Activated naive CD8-positive, alpha-beta T cell (primary cell): ENCODE results near the gene SERP2.

Experiments
- H3K27ac Mint-ChIP-seq: one replicate; pipeline ENCODE4 v1.8.0; 2021; ENCODE audit warnings: mixed read lengths
- H3K27me3 Mint-ChIP-seq: one replicate; pipeline ENCODE4 v1.8.0; 2021; ENCODE audit warnings: mixed read lengths
- H3K36me3 Mint-ChIP-seq: one replicate; pipeline ENCODE4 v1.8.0; 2021; ENCODE audit warnings: mixed read lengths
- H3K4me1 Mint-ChIP-seq: one replicate; pipeline ENCODE4 v1.8.0; 2021; ENCODE audit warnings: low read depth, mixed read lengths
- H3K4me3 Mint-ChIP-seq: one replicate; pipeline ENCODE4 v1.8.0; 2021; ENCODE audit warnings: mild to moderate bottlenecking, mixed read lengths
- H3K9me3 Mint-ChIP-seq: one replicate; pipeline ENCODE4 v1.8.0; 2021; ENCODE audit warnings: low read depth, mixed read lengths

The SERP2 gene

DNA sequence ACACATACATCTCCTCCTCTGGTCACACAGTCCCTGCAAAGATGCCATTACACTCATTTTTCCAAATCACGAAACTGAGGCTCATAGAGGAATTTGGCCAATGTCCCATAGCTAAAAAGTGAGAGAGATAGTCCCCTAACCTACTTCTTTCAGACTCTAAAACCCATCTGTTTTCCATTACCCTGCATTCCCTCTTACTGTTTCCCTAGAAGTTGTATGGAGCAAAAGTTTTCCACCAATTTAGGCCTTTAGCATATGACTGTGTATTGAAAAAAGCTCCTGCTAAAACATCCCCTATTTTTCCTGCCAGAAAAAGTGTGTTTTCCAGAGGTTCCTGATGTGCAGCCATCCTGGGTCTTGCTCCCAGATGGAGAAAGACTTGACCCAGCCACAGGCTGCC lies 16.3 kb downstream of the SERP2 start:
- Mint-ChIP-seq H3K4me3 (no peak overlapping the region), H3K36me3 (no peaks in the 10 kb centered on the region), H3K27ac (no peak overlapping the region), H3K9me3 (no peaks in the 10 kb centered on the region), H3K4me1 (peaks cover 2% of the 10 kb centered on the region), H3K27me3 (no peaks in the 10 kb centered on the region)

DNA sequence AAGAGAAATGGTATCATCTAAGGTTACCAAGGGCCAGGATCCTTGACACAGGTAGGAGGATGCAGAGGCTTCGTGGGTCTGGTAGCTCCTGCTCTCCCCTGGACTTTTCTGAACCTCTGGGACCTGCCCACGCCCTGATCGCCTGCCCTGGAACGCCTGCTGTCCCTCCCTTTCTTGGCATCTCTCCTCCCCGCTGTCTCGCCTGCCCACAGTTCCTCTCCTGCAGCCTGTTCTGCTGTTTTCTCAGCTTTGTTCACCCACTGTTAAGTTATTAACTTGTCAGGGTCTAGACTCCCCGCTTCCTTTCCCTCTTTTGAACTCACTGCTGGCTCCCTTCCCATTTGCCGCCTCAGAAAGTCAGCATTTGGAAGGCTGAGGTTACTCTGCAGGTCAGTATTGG lies 19.8 kb downstream of the SERP2 start:
- H3K27me3 Mint-ChIP-seq: no peaks in the 10 kb centered on the region
- H3K36me3 Mint-ChIP-seq: no peaks in the 10 kb centered on the region
- H3K4me1 Mint-ChIP-seq: peaks cover 2% of the 10 kb centered on the region
- H3K4me3 Mint-ChIP-seq: no peak overlapping the region
- no peaks in the 10 kb centered on the region for H3K9me3 Mint-ChIP-seq
- H3K27ac Mint-ChIP-seq: no peak overlapping the region

DNA sequence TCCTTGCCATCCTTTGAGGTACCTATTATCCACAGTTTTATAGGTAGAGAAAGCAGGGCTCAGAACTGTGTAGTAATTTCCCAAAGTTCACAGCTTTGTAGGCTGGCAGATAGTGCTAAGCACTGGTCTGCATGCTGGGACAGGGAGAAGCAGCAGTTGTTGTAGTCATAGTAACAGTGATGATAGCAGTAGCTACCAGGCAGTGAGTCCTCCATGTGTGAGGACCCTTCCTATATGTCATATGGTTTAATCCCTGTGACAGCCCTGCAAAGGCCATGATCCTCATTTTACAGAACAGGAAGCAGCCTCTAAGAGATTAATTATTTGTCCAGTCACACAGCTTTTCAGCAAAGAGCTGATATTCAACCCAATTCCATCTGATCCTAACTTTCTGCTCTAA lies 21.0 kb downstream of the SERP2 start:
- no peaks in the 10 kb centered on the region for H3K36me3 Mint-ChIP-seq
- no peak overlapping the region for H3K4me3 Mint-ChIP-seq

DNA sequence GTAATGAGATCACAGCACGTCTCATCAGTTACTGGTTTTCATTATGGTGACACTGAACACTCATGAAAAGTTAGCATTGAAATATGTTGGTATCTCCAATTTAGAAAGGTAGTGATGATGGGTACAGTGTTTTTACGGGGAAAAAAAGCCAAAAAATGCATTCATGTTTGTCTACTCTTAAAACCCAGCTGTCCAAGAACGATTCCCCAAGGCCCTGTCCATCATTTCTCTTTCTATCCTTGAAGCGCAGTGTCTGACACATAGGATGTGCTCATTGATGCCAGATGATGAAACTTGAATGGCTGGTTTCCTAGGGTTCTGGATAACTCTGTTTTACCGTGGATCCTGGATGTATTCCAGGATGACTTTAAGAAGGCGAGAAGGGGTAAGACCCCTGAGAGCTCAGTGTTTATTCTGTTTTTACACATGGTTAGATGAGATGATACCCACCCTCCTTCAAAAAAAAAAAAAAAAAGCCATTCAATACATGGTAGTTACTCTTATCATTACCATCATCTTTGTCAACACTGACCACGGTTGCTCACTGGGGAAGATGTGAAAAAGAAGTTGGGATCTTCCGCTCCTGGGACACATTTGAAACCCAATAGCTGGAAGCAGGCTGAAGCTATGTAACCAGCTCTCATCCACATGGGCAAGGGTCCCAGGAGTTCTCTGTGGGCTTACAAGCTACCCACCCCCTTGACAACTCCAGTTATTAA lies 22.5 kb downstream of the SERP2 start:
- no peak overlapping the region for H3K27ac Mint-ChIP-seq
- H3K27me3 Mint-ChIP-seq: peaks cover 3% of the 10 kb centered on the region
- no peak overlapping the region for H3K4me3 Mint-ChIP-seq
- H3K36me3 Mint-ChIP-seq: no peaks in the 10 kb centered on the region
- no peaks in the 10 kb centered on the region for H3K9me3 Mint-ChIP-seq
- H3K4me1 Mint-ChIP-seq: peaks cover 2% of the 10 kb centered on the region

More for the DNA sequence above, 21.0 kb downstream of the SERP2 start:
- H3K27me3 Mint-ChIP-seq: peaks cover 3% of the 10 kb centered on the region
- H3K9me3 Mint-ChIP-seq: no peaks in the 10 kb centered on the region
- H3K4me1 Mint-ChIP-seq: peaks cover 2% of the 10 kb centered on the region
- no peak overlapping the region for H3K27ac Mint-ChIP-seq

DNA sequence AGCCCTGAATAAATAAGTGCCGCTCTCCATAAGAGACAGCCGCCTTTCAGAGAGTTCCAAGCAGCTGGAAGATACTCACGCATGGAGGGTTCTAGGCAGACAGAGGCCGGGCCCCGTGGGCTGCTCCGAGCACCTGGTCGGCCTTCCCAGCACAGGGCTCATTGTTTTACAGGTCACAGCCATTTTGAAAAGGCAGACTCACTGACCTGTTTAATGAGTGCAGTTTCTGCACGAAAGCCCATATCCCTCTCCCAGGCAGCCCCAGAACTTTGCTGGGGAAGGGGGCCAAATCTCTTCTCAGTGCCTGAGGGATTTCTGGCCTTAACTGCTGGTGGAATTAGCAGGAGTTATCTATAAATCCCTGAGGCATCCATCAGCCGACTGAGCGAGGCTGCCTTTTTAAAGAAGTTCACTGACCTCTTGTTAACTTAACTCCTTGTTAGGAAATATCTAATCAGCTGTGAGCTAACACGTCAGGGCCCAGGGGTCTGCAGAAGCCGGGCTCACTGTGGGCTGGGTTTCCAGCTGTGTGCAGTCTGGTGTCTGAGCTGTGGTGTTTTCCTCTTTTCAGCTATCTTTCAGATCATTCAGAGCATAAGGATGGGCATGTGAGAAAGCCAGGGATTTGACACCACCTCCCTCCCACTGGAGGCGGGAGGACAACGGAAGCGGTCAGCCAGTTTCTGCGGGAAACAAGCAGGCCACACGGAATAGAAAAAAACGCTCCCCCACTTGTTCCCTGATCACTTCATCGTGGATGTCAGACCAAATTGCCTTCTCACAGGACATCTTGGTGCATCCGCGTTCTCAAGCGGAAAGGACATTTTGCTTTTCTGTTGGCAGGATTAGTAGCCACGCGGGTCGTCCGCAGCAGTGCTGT lies 23.3 kb downstream of the SERP2 start:
- H3K4me3 Mint-ChIP-seq: no peak overlapping the region
- H3K27ac Mint-ChIP-seq: no peak overlapping the region
- no peaks in the 10 kb centered on the region for H3K36me3 Mint-ChIP-seq
- H3K9me3 Mint-ChIP-seq: no peaks in the 10 kb centered on the region
- H3K4me1 Mint-ChIP-seq: peaks cover 2% of the 10 kb centered on the region
- H3K27me3 Mint-ChIP-seq: peaks cover 3% of the 10 kb centered on the region

DNA sequence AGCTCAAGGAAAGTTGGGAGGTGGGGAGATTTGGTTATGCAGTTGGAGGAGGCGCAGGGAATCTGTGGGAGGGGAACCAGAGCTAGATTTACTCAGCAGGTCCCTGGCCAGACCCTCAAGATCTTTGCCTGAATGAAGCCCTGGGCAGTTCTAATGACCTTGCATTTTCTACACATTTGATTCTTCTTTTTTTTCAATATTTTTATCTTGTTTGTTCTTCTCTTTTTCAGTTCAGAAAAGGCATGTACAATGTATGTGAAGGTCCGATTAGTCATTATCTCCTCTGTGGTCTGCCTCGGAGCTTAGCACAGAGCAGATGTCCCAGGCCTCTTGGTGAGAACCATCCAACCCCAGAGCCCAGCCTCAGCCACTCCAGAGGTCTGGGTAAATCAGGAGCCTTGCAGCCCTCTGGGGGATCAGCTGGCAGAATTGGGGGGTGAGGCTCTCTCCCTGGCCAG lies 24.2 kb downstream of the SERP2 start:
- Mint-ChIP-seq H3K4me1 (peaks cover 2% of the 10 kb centered on the region), H3K4me3 (no peak overlapping the region), H3K9me3 (no peaks in the 10 kb centered on the region), H3K27me3 (peaks cover 3% of the 10 kb centered on the region), H3K27ac (no peak overlapping the region), H3K36me3 (no peaks in the 10 kb centered on the region)

DNA sequence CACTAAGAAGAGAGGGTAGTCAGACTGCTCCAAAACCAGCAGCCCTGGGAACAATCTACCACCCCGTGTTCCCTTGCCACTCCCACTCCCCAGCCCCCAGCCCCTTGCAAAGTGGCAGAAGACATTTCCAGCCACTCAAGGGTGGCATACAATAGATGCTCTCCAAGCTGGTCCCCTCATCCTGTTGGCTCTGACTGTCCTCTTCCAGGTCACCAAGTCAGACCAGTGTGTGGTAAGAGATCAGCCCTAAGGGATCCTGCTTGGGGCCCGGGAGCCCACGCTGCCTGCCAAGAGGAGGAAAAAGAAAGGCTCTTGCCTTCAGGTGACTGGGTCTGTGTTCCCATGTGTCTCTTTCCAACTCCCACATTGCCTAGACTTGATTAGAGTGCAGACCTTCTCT lies 25.0 kb downstream of the SERP2 start:
- Mint-ChIP-seq H3K27me3 (peaks cover 4% of the 10 kb centered on the region), H3K4me1 (no peaks in the 10 kb centered on the region), H3K4me3 (no peak overlapping the region), H3K36me3 (no peaks in the 10 kb centered on the region), H3K27ac (no peak overlapping the region), H3K9me3 (no peaks in the 10 kb centered on the region)

DNA sequence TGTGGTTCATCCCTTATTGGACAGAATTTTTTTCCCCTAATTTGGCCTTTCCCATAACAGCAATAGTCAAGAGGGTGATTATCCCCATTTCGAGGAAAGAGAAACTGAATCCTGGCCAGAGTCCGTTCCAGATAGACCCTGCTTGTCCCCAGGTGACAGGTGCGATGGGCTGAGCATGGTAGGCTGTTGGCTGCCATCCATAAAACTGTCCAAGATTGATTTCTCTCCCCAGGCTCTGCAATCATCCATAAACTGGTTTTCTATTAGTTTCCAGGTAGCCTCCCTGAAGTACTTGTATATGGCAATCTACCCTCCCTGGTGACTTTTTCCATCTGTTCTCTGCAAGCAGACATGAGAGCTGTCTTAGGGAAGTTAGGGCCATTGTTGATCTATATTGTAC lies 25.4 kb downstream of the SERP2 start:
- no peaks in the 10 kb centered on the region for H3K9me3 Mint-ChIP-seq
- no peaks in the 10 kb centered on the region for H3K4me1 Mint-ChIP-seq
- H3K36me3 Mint-ChIP-seq: no peaks in the 10 kb centered on the region
- H3K27me3 Mint-ChIP-seq: peaks cover 6% of the 10 kb centered on the region
- H3K27ac Mint-ChIP-seq: no peak overlapping the region
- no peak overlapping the region for H3K4me3 Mint-ChIP-seq

DNA sequence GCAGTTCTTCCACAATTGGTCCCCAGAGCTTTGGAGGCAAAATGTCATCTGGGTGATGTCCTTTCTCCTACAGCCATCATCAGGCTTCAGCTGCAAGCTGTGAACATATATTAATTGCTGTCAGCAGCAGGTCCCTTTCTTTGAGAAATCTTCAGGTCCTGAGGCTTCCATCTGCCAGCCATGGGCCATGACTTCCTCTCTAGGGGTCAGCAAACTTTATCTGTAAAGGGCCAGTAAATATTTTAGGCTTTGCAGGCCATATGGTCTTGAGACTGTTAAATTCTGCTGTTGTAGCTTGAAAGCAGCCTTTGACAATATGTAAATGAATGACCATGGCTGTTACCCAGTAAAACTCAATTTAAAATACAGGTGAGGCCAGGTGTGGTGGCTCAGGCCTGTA lies 27.1 kb downstream of the SERP2 start:
- Mint-ChIP-seq H3K4me1 (no peaks in the 10 kb centered on the region), H3K4me3 (no peak overlapping the region)

DNA sequence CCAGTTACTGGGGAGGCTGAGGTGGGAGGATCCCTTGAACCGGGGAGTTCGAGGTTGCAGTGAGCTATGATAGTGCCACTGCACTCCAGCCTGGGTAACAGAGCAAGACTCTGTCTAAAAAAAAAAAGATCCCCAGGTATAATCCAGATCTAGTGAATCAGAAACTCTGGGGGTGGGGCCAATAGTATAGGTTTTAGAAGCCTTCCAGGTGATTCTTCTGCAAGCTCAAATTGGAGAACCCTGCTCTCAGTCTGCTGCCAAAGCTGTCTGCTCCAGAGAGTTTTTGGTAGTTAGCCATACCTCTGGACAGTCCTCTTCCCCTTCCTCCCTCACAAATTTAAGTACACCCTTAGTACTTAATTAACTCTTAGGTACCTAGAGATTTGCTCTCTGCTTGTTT lies 28.0 kb downstream of the SERP2 start:
- Mint-ChIP-seq H3K4me1 (no peaks in the 10 kb centered on the region), H3K9me3 (no peaks in the 10 kb centered on the region), H3K27me3 (peaks cover 6% of the 10 kb centered on the region), H3K27ac (no peak overlapping the region), H3K36me3 (no peaks in the 10 kb centered on the region), H3K4me3 (no peak overlapping the region)

More for the DNA sequence above, 27.1 kb downstream of the SERP2 start:
- no peaks in the 10 kb centered on the region for H3K36me3 Mint-ChIP-seq
- no peak overlapping the region for H3K27ac Mint-ChIP-seq
- H3K9me3 Mint-ChIP-seq: no peaks in the 10 kb centered on the region
- peaks cover 6% of the 10 kb centered on the region for H3K27me3 Mint-ChIP-seq

DNA sequence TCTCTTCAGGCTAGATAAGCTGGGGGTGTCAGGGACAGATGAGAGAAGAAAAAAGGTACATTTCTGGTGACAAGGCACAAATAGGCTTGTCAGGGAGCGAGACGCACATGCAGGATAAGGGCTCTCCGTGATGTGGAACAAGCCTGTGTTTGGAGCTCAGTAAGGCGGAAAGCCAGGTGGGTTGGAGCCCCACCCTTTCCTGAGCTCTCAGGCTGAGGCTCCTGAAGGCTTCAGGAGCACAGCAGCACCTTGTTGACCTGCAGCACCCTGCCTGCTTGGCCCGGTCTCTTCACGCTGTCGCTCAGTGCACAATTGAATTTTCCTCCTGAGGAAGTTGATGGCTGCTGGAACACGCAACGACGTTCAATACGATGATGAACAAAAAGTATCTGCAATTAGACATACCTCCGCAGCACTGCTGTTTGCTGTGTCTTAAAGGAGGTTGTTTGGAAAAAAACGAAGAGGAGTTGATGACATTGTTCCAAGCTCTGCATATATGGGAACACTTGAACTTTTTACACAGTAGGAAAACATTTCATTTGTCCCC lies 29.3 kb downstream of the SERP2 start:
- no peaks in the 10 kb centered on the region for H3K36me3 Mint-ChIP-seq
- H3K9me3 Mint-ChIP-seq: no peaks in the 10 kb centered on the region
- H3K27ac Mint-ChIP-seq: no peak overlapping the region
- H3K4me1 Mint-ChIP-seq: no peaks in the 10 kb centered on the region
- no peak overlapping the region for H3K4me3 Mint-ChIP-seq
- peaks cover 6% of the 10 kb centered on the region for H3K27me3 Mint-ChIP-seq

DNA sequence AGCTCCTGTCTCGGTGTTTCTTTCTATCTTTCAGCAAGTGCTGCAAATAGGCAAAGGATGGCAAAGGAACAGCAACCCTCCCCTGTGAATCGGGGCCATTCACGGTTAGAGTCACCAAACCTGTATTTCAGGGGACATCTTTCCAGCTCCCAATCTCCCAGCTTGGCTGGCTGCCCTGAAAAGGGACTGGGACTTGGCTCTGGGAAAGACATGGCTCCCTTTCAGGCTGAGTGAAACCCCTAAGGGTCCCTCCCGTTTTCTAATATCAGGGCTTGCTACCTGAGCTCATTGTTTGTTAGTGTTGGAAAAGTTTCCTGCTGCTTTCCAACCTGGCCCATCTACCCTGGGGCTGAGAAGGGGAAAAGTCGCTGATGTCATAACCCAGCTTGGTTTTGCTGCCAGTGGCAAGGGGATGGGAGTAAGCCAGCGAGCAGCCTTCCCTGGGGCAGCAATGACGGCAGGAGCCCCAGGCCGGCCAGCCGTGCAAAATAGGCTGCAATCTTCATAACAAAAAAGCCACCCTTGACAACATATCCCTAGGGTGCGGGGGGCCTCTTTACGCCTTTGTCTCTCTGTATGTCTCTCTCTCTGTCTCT lies 29.9 kb downstream of the SERP2 start:
- Mint-ChIP-seq H3K27me3 (peaks cover 6% of the 10 kb centered on the region), H3K27ac (no peak overlapping the region), H3K4me3 (no peak overlapping the region)

DNA sequence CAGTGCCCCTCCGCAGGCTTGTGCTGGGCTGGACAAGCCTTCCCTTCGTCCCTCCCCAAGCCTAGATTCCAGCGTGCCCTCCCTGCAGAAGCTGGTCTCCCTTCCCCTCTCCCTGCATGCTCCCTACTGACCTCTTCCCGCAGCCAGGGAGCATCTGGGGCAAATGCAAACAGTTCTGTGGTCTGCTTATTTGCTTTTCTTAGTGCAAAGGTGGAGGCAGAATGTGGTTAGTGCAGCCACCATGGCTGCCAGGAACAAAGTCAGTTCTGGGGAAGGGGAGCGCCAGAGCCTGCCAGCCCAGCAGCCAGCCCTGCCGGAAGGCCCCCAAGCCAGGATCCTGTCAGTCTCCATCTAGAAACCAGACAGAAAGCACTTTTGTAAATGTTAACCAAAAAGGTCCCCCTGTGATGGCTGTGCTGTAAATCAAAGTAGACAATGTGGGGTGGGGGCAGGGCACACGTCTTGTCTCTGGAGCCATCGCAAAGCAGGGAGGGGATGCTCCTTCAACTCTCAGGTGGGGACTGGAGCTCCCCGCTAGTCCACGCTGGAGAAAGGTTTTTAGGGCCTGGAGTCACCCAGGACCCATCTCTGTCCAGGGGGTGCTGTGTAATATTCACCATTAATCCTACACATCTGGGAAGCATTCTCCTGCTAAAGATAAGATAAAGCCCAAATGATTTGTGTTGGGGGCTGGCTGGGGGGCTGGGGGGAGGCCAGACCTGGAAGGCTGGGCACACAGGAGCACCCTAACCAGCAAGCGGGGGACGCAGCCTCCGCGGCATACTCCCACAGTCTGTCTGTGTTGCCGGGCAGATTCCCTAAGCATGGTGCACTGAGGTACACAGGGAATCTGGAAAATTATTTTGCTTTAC lies 30.9 kb downstream of the SERP2 start:
- Mint-ChIP-seq H3K27me3 (peaks cover 3% of the 10 kb centered on the region), H3K27ac (no peak overlapping the region), H3K4me3 (no peak overlapping the region), H3K9me3 (no peaks in the 10 kb centered on the region), H3K4me1 (no peaks in the 10 kb centered on the region), H3K36me3 (no peaks in the 10 kb centered on the region)

More for the DNA sequence above, 29.9 kb downstream of the SERP2 start:
- Mint-ChIP-seq H3K4me1 (no peaks in the 10 kb centered on the region), H3K36me3 (no peaks in the 10 kb centered on the region), H3K9me3 (no peaks in the 10 kb centered on the region)

DNA sequence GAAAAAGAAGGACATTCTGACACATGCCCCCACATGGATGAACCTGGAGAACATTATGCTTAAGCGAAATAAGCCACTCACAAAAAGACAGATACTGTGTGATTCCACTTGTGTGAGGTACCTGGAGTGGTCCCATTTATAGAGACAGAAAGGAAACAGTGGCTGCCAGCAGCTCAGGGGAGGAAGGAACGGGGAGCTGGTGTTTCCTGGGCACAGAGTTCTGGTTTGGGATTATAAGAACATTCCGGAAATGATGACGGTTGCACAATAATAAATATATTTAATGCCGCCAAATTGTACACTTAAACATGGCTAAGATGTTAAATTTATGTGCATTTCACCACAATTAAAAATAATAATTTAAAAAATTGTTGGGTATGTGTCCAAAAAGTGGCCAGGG lies 33.0 kb downstream of the SERP2 start:
- Mint-ChIP-seq H3K27ac (no peak overlapping the region), H3K36me3 (no peaks in the 10 kb centered on the region), H3K9me3 (no peaks in the 10 kb centered on the region), H3K27me3 (peaks cover 3% of the 10 kb centered on the region), H3K4me1 (no peaks in the 10 kb centered on the region), H3K4me3 (no peak overlapping the region)
